NCI-H1436 treated with DMSO at 0.1 percent for 48 hours (cell line): ENCODE results near the gene WHAMM.
"Not testable (repeated sequence)": the region's sequence is repeated elsewhere in the genome, so short reads cannot be mapped to it uniquely, and the experiment has no call there.

Experiments used
- DNase-seq: peaks from one replicate; lab custom pipeline; 2025; lab: John Stamatoyannopoulos, UW

Gene WHAMM

DNA sequence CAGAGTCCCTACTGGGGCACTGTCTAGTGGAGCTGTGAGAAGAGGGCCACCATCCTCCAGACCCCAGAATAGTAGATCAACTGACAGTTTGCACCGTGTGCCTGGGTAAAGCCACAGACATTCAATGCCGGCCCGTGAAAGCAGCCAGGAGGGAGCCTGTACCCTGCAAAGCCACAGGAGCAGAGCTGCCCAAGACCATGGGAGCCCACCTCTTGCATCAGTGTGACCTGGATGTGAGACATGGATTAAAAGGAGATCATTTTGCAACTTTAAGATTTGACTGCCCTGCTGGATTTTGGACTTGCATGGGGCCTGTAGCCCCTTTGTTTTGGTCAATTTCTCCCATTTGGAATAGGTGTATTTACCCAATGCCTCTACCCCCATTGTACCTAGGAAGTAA, 56.6 kb downstream of the WHAMM start:
- DNase-seq: not testable (repeated sequence)

DNA sequence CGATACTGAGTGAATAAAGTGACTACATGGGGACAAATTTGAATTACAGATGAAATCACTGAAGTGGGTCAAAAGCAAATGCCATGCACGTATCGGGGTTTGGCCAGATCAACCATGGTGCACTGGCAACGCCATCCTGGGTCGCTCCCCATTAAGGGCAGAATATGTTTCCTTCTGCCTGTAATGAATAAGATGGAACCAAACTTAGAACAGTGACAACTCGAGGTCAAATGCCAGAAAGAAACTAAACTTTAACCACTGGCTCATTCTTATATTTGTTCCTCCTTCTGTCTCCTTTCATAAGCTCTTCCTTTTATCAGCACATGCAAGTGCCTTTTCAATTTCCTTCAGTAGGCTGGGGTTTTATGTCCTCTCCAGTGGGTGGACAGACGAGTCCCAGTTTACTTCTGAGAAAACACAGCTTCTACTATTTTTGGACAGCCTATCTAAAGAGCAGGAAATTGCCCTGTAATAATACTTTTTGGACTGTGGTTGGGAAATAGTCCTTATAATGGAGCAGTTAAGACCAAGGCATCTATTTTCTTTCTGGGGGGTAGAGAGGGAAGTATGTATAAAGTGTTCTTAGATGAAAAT, 61.4 kb downstream of the WHAMM start:
- DNase-seq: no peak

DNA sequence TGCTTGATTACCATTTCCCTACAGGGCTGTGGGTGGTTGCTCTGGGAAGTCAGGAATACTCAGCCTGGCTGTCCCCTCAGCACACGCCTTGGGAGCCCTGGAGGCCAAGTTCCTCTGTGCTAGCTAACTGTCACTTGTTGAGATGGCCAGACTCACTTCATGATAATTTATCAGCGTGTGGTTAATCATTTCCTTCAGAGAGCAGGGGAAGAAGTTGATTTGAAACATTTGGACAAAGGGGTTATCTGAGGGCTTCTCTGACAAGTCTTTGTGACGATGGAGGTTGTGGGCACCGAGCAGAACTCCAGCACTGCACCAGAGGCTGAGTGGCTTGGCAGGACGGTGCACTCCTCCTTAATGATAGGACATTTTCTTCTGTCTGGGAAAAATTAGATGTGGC, 61.9 kb downstream of the WHAMM start:
- DNase-seq: no peak

DNA sequence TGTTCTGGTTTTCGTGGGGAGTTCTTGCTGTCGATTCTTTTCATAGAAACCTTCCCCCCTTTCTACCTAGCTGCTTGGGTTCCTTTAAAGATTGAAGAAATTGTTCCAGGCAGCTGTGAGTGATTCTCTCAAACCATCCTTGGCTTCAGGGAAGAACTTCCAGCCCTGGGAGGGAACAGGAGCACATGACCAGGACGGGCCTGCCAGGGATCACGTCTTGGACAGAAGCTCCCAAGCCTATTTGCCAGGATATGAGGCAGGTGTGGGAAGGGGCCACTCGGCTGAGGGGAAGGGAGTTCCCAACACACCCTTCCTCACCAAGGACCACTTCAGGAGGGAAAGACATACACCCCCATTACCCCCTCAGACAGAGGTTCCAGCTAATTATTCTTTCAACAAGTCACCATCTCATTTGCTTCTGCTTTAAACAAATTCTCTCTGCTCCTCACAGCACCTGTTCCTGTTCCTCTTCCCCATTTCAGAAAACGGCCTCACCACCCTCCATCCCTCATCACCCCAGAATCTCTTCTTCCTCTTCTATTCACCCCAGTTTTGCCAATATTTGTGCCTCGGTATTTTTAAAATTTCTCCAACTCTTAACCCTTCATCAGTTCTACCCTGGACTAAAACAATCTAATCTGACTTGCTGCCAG, 62.5 kb downstream of the WHAMM start:
- no peak for DNase-seq

DNA sequence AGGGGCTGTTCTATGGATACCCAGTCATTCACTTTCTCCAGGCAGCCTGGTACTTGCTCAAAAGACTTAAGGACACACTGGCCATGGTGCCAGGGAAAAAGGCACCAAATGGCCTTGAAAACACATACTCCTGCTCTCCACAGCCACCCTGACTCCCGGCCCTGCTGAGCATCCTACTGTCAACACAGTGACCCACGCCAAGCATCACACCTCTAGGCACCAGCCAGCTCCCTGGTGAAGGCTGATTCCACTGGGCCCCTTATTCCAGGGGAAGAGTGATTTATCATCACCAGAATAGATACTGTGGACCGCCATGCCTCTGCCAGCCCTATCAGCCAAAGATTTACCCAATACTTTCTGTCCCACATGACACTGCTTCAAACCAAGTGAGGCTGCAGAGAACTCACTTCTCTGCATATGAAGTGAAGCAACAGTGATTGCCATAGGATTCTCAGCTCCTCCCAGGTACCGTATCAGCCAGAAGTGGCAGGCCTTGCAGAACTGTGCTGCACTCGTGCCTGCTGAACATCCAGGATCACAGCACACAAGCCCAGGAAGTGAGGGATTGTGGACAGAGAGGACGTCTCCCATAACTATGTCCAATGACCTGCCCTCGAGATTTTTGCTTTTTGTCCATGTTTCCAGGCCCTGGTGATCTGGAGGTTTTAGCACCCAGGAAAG, 63.7 kb downstream of the WHAMM start:
- DNase-seq: no peak

DNA sequence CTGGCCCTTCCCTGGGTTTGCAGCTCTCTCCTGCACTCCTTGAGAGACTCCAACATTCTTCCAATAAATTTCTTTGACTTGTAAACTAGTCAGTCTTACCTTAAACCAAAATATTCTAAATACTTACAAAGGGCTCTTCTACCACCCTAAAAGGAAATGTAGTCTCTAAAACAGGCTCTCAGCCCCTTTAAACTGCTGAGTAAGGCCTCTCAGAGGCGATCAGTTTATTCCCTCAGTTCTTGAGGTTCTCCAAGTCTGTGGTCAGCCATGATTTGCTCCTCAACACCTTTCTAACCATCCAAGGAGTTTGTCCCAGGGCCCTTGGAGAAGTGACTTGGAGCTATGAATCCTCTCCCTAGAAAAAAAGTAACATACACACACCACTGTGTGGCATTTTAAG, 64.8 kb downstream of the WHAMM start:
- no peak for DNase-seq

DNA sequence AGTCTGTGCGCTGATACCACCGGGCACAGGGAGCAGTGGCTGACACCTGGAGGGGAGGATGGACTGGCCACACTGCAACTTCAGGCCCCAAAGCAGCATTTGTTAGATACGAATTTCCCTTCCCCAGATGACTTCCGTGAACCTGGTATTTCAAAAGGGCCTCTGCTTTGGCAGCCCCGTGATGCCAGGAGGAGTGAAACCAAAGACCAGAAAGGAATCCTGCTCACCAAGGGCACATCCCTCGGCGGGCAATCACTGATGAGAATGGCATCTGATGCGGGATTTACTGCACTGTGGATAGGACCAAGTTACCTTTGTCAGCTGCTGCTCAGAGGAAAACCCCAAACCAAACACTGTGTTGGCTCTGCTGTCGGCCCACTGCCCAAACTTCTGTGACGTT, 65.5 kb downstream of the WHAMM start:
- no peak for DNase-seq

DNA sequence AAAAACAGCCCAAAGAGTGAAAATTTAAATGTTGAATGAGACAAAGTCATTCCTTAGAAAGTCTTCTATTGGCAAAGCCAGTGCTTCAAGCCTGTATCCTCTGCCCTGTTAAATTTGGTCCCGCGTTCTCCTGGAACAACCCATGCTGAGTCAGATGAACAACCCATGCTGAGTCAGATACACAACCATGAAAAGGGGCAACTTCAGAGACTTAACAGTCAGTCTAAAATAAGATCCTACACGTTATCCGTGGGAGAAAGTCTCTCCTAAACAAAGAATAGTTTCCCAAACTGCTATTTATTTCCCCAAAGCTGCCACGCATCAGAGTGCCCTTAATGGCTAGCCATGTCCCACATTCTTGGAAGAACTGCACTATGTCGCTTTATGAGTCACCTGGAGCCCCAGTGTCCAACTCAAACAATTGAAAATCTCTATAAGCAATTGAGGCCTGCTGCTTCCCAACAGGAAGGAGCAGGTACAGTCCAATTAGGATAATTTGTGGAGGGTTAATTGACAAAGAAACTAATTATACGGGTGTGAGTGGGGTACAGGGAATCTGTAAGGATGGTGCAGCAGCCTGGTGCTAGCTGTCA, 66.1 kb downstream of the WHAMM start:
- no peak for DNase-seq

DNA sequence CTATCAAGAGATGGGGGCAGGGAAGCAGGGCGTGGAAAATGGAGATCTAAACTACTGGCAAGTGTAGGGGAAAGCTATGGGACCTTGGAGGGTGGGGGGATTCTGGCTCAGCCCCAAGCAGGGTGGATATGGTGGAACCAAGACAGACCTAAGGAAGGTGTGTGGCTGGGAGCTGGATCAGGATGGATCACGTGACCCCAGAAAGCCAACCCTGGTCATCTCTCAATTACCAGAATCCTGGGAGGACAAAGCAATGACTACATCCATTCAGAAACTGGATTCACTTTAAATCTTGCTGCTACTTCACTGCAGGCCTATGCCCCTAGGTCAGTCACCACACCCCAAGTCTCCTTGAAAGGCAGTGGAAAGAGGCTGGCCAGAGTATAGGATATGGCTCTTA, 68.4 kb downstream of the WHAMM start:
- DNase-seq: no peak

DNA sequence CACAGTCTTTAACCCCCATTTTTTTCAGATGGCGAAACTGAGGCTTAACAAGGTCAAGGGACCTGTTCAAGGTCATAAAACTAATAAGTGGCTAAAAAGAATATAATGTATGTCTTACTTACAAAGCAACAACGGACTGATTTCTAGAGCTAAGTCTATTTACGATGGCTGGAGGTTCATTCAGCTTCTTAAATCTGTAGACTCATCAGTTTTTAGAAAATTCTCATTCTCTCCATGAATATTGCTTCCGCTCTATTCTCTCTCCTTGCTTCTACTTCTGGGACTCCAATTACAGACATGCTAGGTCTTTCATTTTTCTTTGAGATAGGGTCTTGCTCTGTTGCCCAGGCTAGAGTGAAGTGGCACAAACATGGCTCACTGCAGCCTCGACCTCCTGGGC, 68.9 kb downstream of the WHAMM start:
- DNase-seq: no peak

DNA sequence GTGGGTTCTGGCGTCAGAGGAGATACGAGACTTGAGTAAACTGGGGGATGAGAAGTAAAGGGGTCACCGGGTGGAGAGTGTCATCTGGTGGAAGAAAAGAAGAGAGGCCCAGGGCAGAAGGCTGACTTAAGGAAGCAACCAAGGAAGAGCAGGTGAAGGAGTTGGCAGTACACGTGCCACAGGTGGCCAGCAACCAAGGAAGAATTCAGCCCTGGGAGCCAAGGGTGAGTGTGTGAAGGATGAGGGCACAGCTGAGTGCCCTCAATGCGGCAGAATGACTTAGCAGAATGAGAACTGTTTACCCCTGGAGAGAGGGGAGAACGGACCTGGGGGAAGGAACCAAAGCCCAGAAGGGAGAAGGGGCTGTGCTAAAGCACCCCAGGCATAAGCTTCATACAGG, 71.3 kb downstream of the WHAMM start:
- no peak for DNase-seq

DNA sequence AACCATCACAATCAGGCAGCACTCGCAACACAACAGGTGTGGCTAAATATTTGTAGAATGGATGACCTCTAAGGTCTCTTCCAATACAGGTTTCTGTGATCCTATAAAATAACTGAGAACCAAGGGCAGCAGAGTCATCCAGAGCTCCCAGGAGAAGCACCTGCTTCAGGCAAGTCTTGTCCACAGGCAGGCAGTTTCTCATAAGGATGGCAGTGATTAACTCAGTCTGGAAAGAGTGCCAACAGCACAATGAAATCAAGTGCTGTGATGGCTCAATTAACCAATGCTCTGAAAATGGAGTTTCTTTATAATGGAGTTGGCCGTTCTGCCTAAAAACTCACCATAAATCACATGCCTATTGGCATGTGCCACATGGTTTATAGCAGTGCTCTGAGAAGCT, 72.3 kb downstream of the WHAMM start:
- no peak for DNase-seq

DNA sequence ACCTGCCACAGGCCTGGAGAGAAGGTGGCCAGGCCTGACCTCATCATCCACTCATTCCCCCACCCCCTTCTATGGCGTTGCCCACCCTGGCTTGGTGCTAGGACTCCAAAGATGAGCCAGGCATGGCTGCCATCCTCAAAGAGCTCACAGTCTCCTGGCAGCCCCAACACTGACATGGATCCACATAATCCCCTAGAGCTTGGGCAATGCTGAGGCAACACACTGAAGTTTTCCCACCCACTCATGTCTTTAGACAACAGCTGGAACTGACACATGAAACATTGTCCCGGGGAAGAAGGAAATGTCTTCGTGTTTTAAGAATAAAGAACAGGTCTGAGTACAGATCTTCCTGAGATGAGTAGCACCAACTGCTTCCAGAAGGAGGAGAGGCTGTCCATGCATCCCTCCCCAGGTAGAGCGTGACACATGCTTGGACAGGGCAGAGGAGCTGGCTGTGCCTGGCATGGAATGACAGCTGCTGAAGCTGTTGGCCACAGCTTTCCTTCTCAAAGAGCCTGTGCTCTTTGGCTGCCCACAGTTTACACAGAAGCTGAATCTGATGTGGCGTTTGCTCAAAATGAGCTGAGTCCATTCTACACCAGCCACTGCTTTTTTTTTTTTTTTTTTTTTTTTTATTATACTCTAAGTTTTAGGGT, 73.0 kb downstream of the WHAMM start:
- DNase-seq: no peak
